ENCODE measurements around the gene PSEN1.
A peak's percentile ranks its signal among the peaks of the same experiment; 100 is the strongest.

Gene PSEN1

GRCh38 chr14:73136387-73137225 lies at the start of gene PSEN1:
Gene PSEN1, plus strand, starts transcription at chr14:73136507. Its CDS starts 11,513 bp downstream, at chr14:73148020.
- peak; percentile 97 for DNase-seq

DNA sequence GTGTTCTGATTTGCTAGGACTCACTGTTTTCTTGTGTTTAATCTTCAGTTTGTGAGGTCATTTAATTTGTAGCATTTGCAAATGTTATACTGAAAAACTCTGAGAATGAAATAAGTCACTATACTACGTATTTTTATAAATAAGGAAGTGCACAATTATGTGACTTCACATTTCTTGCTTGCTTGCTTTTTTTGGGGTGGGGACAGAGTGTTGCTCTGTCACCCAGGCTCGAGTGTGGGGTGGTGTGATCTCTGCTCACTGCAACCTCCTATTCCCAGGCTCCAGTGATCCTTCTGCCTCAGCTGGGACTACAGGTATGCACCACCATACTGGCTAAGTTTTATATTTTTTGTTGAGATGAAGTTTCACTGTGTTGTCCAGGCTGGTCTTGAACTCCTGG lies 45.3 kb upstream of the PSEN1 start:
- no peak for DNase-seq

- DNase-seq, result no peak
Measured at GRCh38 chr14:73097421-73097820, 38.9 kb upstream of the PSEN1 start.

DNA sequence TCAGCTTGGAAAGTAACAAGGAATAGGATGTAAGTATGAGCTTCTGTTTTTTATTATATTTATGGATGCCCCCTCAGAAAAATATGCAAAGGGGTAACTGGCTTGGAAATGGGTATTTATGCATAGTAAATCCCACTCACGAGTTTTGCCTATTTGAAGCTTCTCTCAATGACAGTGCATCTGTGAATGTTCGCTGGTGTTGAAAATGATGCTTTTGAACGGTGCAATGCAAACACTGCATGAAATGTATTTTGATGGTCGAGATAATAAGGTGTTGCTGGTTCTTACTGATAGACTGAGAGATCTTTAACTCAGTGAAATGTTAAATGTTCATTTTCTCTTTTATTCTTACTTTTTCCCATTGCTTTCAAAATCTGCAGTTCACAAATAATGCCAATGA lies 36.0 kb upstream of the PSEN1 start:
- no peak for DNase-seq

DNA sequence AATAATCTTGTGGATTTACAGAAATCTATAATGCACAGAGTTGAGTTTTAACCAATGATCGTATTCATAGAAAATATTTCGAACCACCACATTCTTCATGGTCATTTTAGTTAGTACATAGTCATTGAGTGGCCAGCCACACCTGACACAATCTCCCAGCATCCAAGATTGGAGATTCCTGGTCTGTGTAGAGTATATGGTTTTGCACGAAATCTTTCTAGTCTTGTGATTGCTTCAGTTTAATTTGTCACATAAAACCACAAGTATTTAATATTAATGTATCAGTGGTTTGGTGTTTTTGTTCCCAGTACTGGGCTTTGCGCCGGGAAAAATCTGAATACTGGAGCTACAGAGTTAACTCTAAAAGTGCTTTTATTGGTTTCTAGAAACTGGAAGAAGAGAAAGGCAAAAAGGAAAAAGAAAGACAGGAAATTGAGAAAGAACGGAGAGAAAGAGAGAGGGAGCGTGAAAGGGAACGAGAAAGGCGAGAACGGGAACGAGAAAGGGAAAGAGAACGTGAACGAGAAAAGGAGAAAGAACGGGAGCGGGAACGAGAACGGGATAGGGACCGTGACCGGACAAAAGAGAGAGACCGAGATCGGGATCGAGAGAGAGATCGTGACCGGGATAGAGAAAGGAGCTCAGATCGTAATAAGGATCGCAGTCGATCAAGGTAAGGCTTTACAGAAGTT lies 33.4 kb upstream of the PSEN1 start:
- DNase-seq, result no peak

GRCh38 chr14:73105050-73105449 lies 31.3 kb upstream of the PSEN1 start:
- DNase-seq, result no peak

DNA sequence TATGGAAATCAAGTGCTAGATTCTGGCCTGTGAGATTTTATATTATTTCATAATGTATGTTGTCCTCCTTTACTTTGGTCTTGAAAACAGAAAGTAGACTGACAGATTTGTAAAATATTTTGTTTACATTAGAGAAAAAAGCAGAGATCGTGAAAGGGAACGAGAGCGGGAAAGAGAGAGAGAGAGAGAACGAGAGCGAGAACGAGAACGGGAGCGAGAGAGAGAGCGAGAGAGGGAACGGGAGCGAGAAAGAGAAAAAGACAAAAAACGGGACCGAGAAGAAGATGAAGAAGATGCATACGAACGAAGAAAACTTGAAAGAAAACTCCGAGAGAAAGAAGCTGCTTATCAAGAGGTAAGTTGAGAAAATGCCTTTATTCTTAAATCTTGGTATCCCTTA lies 30.6 kb upstream of the PSEN1 start:
- DNase-seq, result no peak

- DNase-seq, result no peak
Measured at GRCh38 chr14:73116079-73116665, 20.1 kb upstream of the PSEN1 start.

DNA sequence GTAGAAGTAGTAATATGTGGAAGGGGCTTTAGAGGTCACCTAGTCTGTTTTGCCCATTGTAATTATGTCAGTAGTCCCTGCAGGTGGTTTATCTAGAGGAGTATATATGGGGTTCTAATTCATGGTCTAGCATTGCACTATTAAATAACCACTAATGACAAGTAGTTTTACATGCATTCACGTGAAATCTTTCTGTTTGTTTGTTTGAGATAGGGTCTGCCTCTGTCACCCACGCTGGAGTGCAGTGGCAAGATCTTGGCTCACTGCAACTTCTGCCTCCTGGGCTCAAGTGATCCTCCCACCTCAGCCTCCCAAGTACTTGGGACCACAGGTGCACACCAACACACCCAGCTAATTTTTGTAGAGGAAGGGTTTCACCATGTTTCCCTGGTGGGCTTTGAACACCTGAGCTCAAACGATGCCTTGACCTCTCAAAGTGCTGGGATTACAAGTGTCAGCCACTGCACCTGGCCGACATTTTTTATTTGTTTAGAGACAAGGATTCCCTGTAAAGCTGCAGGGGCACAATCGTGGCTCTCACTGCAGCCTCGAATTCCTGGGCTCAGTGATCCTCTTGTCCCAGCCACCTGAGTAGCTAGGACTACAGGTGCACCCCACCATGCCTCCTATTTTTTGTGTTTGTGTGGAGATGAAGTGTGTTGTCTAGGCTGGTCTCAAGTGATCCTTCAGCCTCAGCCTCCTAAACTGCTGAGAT lies 12.0 kb upstream of the PSEN1 start:
- DNase-seq, result no peak

DNA sequence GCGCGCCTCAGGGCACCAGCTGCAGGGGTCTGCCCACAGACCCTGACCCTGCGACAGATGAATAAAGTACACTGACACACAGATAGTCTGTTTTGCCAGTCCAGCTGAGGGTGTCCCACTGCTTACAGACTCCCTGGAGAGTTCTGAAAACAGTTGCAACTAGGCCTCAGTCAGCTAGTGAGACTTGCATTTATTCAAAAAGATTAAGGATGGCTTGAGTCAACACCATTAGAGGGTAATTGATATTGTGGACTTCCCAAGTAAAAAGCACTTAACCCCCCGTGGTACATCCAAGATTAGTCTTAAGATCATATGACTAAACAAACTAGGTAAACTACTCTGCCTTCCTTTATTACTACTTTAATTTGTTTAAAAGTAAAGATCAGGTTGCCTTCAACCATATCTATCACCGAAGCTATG lies 11.1 kb upstream of the PSEN1 start:
- DNase-seq, result no peak

- no peak for DNase-seq
Measured at GRCh38 chr14:73125746-73126145, 10.6 kb upstream of the PSEN1 start.

GRCh38 chr14:73133795-73134194 lies 2.5 kb upstream of the PSEN1 start:
- DNase-seq, result no peak

- no peak for DNase-seq
Measured at GRCh38 chr14:73136085-73136386, 271 bp upstream of the PSEN1 start.

GRCh38 chr14:73140811-73141323 lies 4.6 kb downstream of the PSEN1 start:
- peak; percentile 32 for DNase-seq

DNA sequence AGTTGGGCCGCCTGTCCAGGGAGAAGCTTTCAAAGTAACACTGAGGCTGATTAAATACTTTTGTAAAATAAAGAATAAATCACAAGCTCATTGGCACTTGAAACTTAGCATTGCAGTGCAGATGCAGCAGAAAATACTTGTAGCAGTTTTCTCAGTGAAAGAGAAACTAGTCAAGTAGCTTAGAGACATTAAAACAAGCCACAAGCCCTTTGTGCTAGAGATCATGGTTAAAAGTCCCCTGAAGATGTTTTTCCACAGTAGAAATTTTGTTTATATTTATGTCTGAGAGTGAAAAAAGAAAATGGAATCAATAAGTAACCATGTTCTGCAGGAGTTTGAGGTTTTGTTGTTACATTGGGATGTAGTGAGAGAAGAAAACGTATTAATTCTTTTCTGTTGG lies 5.9 kb downstream of the PSEN1 start:
- no peak for DNase-seq

DNA sequence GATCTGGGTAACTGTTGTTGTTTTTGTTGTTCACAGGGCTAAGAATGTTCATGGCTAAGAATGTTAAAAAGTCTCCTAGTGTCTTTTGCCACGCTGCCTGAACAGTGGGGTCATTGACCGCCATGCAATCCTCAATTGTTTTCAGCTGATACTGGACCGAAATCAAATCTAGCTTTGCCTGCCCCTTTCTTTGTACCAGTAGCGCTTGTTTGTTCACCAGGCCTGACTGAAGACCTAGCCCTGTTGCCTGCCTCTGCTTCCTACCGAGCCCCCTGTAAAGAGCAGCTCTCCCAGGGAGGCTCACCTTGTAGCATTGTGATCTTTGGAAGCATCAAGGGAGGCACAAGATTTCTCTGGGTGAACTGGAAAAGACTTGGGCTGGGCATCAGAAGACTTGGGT lies 6.7 kb downstream of the PSEN1 start:
- DNase-seq, result no peak

DNA sequence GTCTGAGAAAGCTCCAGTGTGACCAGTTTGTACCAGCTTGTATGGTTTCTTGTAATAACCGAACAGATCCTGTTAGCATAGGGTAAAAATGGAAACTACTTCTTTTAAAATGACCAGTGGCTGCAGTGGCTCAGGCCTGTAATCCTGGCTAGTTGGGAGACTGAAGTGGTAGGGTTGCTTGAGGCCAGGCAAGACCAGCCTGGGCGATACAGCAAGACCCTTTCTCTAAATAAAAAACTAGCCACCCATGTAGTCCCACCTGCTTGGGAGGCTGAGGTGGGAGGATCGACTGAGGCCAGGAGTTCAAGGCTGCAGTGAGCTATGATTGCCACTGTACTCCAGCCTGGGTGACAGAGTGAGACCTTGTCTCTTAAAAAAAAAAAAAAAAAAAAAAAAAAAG lies 7.3 kb downstream of the PSEN1 start:
- DNase-seq, result no peak

- no peak for DNase-seq
Measured at GRCh38 chr14:73145371-73145770, 9.1 kb downstream of the PSEN1 start.

DNA sequence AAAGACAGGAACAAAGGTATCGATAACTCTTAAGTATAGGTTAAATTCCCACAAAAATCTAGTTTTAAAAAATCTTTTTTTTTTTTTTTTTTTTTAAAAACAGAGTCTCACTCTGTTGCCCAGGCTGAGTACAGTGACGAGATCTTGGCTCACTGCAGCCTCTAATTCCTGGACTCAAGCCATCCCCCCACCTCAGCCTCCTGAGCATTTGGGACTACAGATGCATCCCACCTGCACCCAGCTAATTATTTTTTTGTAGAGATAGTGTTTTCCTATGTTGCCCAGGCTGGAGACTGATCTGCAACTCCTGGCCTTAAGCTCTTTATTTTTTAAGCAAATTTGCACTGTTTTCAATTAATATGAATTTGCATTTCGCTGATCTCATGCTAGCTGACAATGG lies 9.8 kb downstream of the PSEN1 start:
- no peak for DNase-seq

DNA sequence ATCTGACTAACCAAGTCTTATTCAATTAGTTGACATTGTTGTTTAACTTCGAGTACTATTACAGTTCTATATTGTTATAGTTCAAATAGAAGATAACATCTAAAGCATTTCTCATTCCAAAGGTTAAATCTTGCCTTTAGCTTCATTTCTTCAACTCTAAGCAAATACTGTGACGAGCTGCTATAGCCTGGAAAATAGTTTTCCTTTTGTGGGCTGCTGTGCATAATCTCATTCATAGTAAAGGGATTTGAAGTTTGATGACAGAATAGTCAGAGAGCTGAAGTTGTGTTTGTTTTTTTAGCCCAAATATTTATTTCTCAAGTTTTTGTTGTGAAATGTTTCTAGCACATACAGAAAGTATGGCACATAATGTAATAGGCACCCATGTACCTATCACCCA lies 13.4 kb downstream of the PSEN1 start:
- DNase-seq, result no peak

- DNase-seq, result no peak
Measured at GRCh38 chr14:73153272-73153671, 17.0 kb downstream of the PSEN1 start.

- no peak for DNase-seq
Measured at GRCh38 chr14:73162251-73162650, 25.9 kb downstream of the PSEN1 start.

DNA sequence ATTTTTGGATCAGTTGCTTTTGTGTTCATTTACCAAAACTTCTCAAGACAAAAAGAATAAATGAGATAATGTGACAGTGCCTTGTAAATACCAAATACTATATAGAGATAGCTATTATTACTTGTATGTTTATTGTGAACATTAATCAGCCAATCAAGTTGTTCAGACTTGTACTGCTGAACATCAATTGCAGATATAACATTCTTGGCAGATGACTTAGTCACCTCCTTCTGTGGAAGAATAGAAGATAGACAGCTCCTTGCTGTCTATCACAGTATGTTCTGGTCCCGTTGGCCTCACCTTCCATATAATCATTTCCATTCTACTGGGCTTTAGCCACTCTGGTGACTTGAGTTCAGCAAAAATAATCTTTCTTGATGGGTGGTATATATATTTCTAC lies 30.1 kb downstream of the PSEN1 start:
- no peak for DNase-seq

All from hematopoietic multipotent progenitor cell treated with erythropoietin and hydrocortisone succinate and interleukin-3 and kit ligand, for 6 days (in vitro differentiated cells).